ENCODE results near the gene TRIML1. TPM values are rescaled to one million over a fixed set of nuclear protein-coding genes. Genes with fewer than 3 reads are reported as not detected.

TRIML1 gene, protein sequence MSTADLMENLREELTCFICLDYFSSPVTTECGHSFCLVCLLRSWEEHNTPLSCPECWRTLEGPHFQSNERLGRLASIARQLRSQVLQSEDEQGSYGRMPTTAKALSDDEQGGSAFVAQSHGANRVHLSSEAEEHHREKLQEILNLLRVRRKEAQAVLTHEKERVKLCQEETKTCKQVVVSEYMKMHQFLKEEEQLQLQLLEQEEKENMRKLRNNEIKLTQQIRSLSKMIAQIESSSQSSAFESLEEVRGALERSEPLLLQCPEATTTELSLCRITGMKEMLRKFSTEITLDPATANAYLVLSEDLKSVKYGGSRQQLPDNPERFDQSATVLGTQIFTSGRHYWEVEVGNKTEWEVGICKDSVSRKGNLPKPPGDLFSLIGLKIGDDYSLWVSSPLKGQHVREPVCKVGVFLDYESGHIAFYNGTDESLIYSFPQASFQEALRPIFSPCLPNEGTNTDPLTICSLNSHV
- not detected in 5 replicates for total RNA-seq (2022; extraction: Qiagen RNA extraction; ENCODE audit: low read depth)

DNA sequence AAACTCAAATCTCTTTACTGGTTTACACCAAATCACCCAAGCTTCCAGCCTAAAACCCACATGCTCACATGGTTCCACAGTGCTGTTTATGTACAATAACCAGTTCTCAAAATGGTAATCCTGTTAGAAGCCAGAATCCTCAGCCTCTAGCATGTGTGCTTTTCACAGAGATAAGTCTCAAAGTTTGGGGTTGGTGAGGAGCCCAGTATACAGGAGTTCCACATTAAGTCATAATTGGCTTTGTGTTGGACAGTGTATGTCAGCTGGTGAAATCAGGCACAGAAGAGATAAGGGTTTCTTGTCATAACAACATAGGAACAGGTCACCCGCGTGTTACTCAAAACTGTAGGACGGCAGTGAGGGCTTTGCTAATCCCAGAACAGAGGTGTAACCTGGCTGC, at the start of gene TRIML1:
TRIML1 (plus strand) TSS at position 301 of the 400 bp plus-strand sequence. CDS start 118 bp downstream, outside the sequence.

DNA sequence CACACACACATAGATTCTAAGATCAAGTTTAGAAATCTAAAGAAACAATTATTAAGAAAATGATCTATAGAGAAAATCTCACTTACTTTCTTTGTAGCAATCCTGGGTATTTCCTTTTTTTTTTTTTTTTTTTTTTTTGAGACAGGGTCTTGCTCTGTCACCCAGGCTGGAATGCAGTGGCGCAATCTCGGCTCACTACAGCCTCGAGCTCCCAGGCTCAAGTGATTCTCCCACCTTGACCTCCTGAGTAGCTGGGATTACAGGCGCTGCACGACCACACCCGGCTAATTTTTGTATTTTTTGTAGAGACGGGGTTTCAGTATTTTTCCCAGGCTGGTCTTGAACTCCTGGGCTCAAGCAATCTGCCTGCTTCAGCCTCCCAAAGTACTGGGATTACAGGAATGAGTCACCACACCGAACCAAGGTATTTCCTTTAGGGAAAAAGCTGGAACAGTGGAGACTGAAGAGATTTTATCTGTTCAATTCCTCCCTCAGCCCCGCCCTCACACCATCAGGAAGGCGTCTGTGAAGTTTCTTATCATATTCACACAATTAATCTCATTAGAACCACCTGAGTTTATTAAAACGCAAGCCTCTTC, 30.0 kb upstream of the TRIML1 start, which contains the start of gene TRIML2:
TRIML2 (minus strand) TSS at position 447 of the 599 bp plus-strand sequence. CDS start 4,235 bp downstream, outside the sequence.

Other genes with a start within 250 kb of the TRIML1 start
- gene ZFP42, start 143.7 kb upstream of the TRIML1 start, total RNA-seq (2022; extraction: Qiagen RNA extraction; ENCODE audit: low read depth), result not detected in 5 replicates
- 45.0 to 76.9 TPM (median 54.9 TPM) in 5 replicates for gene TRIML2, start 29.8 kb upstream of the TRIML1 start, total RNA-seq (2022; extraction: Qiagen RNA extraction; ENCODE audit: low read depth)